Hippocampal formation (tissue), 2 donors: ENCODE measurements around the gene ZNF385C.

Experiments
- DNase-seq, 2 donors: peaks; one replicate each; lab custom pipeline; 2025; lab: John Stamatoyannopoulos, UW

Gene ZNF385C

GRCh38 chr17:42124256-42124655 lies 26.0 kb upstream of the ZNF385C start:
- DNase-seq, result no peak

- no peak for DNase-seq
Measured at GRCh38 chr17:42122371-42123303, 24.4 kb upstream of the ZNF385C start, which contains the start of gene HSPB9. HSPB9 (plus strand) TSS chr17:42122804; CDS start chr17:42122851, 47 bp downstream.

- peak; percentile 75 to 80 for DNase-seq
Measured at GRCh38 chr17:42120770-42121769, 22.8 kb upstream of the ZNF385C start, which contains the start of gene KAT2A. KAT2A (minus strand) TSS chr17:42121367; CDS start chr17:42121304, 63 bp downstream.

- DNase-seq, result no peak
Measured at GRCh38 chr17:42120161-42120769, 22.0 kb upstream of the ZNF385C start.

GRCh38 chr17:42119301-42119700 lies 21.0 kb upstream of the ZNF385C start:
- DNase-seq, result no peak

- DNase-seq, result no peak
Measured at GRCh38 chr17:42118545-42118944, 20.3 kb upstream of the ZNF385C start.

- no peak for DNase-seq
Measured at GRCh38 chr17:42118126-42118510, 19.8 kb upstream of the ZNF385C start.

- DNase-seq, result no peak
Measured at GRCh38 chr17:42117397-42118125, 19.3 kb upstream of the ZNF385C start.

- peak; percentile 35 to 73 for DNase-seq
Measured at GRCh38 chr17:42116705-42117396, 18.6 kb upstream of the ZNF385C start.

- DNase-seq, result no peak
Measured at GRCh38 chr17:42114118-42114517, 15.8 kb upstream of the ZNF385C start.

- DNase-seq, result no peak
Measured at GRCh38 chr17:42113293-42114069, 15.2 kb upstream of the ZNF385C start.

- DNase-seq, result peak; percentile 24 to 88
Measured at GRCh38 chr17:42112552-42113176, 14.4 kb upstream of the ZNF385C start, which contains the start of gene DHX58. DHX58 (minus strand) TSS chr17:42112714; CDS start chr17:42111892, 822 bp downstream.

GRCh38 chr17:42111871-42112551 lies 13.7 kb upstream of the ZNF385C start:
- DNase-seq, result peak in 1 of 2 donors; percentile 52

- no peak for DNase-seq
Measured at GRCh38 chr17:42111265-42111636, 13.0 kb upstream of the ZNF385C start.

- no peak for DNase-seq
Measured at GRCh38 chr17:42110301-42111264, 12.3 kb upstream of the ZNF385C start.

GRCh38 chr17:42109086-42109485 lies 10.8 kb upstream of the ZNF385C start:
- DNase-seq, result no peak
